Kidney epithelial cell (primary cell): ENCODE results near the gene TMEM221. TPM values are rescaled to one million over a fixed set of nuclear protein-coding genes. Genes with fewer than 3 reads are reported as not detected.

Experiments used
- DNase-seq: peaks from one replicate; pipeline ENCODE4 v3.0.0-alpha.2; 2010; ENCODE audit warnings: low read depth
- H3K27me3 ChIP-seq: 2 replicates; pipeline ENCODE4 v1.6.0; 2011; ENCODE audit warnings: low read length; ENCODE audit not compliant: control insufficient read depth, insufficient read depth
- H3K36me3 ChIP-seq: 2 replicates; pipeline ENCODE4 v1.5.1; 2011; ENCODE audit warnings: low read length; ENCODE audit not compliant: control insufficient read depth, insufficient read depth
- H3K4me3 ChIP-seq: 2 replicates; pipeline ENCODE4 v1.5.1; 2011; ENCODE audit warnings: low read depth, mild to moderate bottlenecking, control low read depth, low read length
- total RNA-seq: library from RNA; depleted of rRNA; stranded (reverse); fragments of >200 nt; gene quantifications from 2 replicates; pipeline ENCODE4 v1.2.3, GENCODE V29; 2015
- TF ChIP-seq, protein P1 (sequence below): IDR thresholded peaks from 2 replicates; pipeline ENCODE4 v1.5.1; 2011; ENCODE audit warnings: mild to moderate bottlenecking, moderate library complexity, low read length, control low read depth, inconsistent platforms; ENCODE audit not compliant: insufficient read depth, poor library complexity, severe bottlenecking

Gene TMEM221
- total RNA-seq, 1 donor from 2014 or later, result 0.75 TPM

DNA sequence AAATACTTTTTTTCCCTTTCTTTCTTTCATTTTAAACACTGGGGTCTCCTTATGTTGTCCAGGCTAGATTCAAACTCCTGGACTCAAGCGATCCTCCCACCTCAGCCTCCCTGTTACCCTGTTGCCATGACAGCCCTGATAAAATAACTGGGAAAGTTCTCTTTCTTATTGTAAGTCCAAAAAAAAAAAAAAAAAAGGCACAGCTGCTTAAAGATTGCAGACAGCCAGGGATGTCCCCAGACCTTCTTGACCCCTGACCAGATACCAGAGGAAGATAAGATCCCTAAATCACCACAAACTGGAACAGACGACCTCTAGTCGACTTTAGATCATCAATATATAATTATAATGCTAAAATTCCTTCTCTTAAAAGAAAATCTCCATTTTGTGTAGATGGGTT is 29.8 kb downstream of the TMEM221 start:
- TF ChIP-seq, protein P1, sequence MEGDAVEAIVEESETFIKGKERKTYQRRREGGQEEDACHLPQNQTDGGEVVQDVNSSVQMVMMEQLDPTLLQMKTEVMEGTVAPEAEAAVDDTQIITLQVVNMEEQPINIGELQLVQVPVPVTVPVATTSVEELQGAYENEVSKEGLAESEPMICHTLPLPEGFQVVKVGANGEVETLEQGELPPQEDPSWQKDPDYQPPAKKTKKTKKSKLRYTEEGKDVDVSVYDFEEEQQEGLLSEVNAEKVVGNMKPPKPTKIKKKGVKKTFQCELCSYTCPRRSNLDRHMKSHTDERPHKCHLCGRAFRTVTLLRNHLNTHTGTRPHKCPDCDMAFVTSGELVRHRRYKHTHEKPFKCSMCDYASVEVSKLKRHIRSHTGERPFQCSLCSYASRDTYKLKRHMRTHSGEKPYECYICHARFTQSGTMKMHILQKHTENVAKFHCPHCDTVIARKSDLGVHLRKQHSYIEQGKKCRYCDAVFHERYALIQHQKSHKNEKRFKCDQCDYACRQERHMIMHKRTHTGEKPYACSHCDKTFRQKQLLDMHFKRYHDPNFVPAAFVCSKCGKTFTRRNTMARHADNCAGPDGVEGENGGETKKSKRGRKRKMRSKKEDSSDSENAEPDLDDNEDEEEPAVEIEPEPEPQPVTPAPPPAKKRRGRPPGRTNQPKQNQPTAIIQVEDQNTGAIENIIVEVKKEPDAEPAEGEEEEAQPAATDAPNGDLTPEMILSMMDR, result no peak
- H3K4me3 ChIP-seq, result no peak overlapping the region
- no peaks in the 10 kb centered on the region for H3K27me3 ChIP-seq
- DNase-seq, result no peak
- no peaks in the 10 kb centered on the region for H3K36me3 ChIP-seq

DNA sequence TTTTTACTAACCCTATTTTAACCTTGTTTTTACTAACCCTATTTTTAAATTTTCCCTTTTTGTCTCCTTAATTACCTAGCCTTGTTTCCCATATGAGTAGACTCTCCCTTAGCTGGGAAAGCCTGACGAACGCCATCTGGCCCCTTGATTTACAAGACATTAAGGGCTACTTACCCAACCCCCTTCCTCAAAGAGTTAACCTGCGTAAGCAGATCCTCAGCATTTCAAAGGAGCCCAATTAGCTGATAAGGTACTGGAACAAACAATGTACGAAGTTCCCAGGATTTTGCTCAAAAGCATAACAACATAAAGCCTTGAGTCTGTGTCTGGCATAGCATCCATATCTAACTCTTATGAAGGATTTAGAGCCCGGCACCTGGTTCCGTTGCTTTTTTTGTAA is 33.3 kb downstream of the TMEM221 start:
- no peak for DNase-seq
- TF ChIP-seq, protein P1, result no peak
- no peak overlapping the region for H3K4me3 ChIP-seq
- peaks cover 3% of the 10 kb centered on the region for H3K27me3 ChIP-seq
- no peaks in the 10 kb centered on the region for H3K36me3 ChIP-seq

DNA sequence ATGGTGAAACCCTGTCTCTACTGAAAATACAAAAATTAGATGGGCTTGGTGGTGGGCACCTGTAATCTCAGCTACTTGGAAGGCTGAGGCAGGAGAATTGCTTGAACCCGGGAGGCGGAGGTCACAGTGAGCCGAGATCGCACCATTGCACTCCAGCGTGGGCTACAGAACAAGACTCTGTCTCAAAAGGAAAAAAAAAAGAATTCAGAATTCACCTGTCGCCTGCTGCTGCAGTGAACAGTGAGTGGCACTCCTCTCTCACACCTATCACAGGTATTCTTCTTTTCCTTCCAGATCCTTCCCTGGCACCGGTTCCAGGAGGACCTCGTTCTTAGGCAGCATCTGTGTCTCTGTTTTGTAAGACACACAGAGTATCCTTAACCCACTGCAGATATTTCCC is 34.4 kb downstream of the TMEM221 start:
- H3K36me3 ChIP-seq, result no peaks in the 10 kb centered on the region
- H3K27me3 ChIP-seq, result peaks cover 3% of the 10 kb centered on the region
- DNase-seq, result no peak
- H3K4me3 ChIP-seq, result no peak overlapping the region
- TF ChIP-seq, protein P1, result no peak

DNA sequence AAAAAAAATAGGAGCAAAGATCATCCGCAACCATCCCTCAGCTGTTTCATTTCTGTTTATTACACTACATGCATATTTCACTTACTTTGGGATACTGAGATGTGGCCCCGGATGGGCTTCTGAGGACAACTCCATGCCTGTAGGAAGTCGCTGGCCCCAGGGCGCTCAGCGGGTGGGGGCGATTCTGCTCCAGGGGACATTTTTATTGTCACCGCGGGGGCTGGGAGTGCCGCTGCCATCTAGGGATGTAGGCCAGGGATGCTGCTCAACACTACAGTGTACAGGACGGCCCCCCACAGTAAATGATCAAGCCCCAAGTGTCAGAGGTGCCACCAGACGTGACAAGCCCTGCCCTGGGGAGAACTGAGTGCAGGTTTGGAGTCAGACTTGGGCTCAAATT is 36.7 kb downstream of the TMEM221 start:
- no peak for DNase-seq
- Histone ChIP-seq H3K36me3 (no peaks in the 10 kb centered on the region), H3K27me3 (peaks cover 3% of the 10 kb centered on the region), H3K4me3 (no peak overlapping the region)
- TF ChIP-seq, protein P1, result no peak

DNA sequence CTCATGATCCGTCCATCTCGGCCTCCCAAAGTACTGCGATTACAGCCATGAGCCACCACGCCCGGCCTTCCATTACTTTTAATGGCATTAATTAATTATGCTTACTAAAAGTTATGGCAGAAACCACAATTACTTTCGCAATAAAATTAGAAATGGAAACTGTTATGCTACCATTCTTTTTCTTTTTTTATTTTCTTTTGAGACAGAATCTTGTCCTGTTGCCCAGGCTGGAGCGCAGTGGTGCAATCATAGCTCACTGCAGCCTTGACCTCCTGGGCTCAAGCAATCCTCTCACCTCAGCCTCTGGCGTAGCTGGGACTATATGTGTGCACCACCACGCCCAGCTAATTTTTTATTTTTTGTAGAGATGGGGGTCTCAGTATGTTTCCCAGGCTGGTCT is 38.5 kb downstream of the TMEM221 start:
- no peak for DNase-seq
- Histone ChIP-seq H3K36me3 (no peaks in the 10 kb centered on the region), H3K27me3 (peaks cover 3% of the 10 kb centered on the region), H3K4me3 (no peak overlapping the region)
- TF ChIP-seq, protein P1, result no peak

DNA sequence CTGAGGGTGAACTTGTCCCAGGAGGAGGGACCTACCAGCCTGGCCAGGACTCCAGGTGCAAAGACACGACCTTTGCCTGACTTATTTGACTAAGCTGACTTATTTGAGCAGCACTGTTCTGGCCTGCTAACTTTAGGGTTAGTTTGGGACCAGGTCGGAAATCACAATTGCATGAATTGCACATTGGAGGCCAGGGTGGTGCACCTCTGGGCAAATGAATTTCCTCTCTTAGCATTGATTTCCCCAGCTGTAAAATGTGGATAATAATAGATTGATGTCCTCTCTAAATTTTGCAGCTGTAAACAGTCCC is 41.6 kb downstream of the TMEM221 start:
- TF ChIP-seq, protein P1, result no peak
- Histone ChIP-seq H3K27me3 (peaks cover 6% of the 10 kb centered on the region), H3K36me3 (no peaks in the 10 kb centered on the region), H3K4me3 (no peak overlapping the region)
- DNase-seq, result no peak
